Transverse colon (tissue), 4 donors: Measurements from ENCODE around the gene MIA3. TPM values are rescaled to one million over a fixed set of nuclear protein-coding genes. Genes with fewer than 3 reads are reported as not detected.

Experiments used
- DNase-seq: peaks from one replicate; pipeline ENCODE4 v3.0.0-alpha.2; 2019
- H3K27ac ChIP-seq, 4 donors: fragments of 200-600 bp; sonication (generic); 2 replicates each; pipeline ENCODE4 v1.5.1; 2016 to 2018; ENCODE audit warnings: inconsistent platforms in 4 of 4
- H3K27me3 ChIP-seq: fragments of 200-600 bp; sonication (generic); 2 replicates; pipeline ENCODE4 v1.5.1; 2017; ENCODE audit warnings: inconsistent platforms
- H3K36me3 ChIP-seq, 4 donors: fragments of 200-600 bp; sonication (generic); 2 replicates each; pipeline ENCODE4 v1.5.1; 2017 to 2019; ENCODE audit warnings: inconsistent platforms in 4 of 4
- H3K4me1 ChIP-seq, 4 donors: fragments of 200-600 bp; sonication (generic); 2 replicates each; pipeline ENCODE4 v1.5.1; 2017 to 2020; ENCODE audit warnings: inconsistent platforms in 4 of 4
- H3K4me3 ChIP-seq, 4 donors: fragments of 200-600 bp; sonication (generic); 1 replicate in 1 of 4; 2 replicates in 3 of 4; pipeline versions ENCODE4 v1.5.1 to v1.6.1; 2017 to 2019; ENCODE audit warnings: inconsistent platforms in 4 of 4
- H3K9me3 ChIP-seq, 2 donors: fragments of 200-600 bp; sonication (generic); 2 replicates each; pipeline ENCODE4 v1.5.1; 2017 to 2019; ENCODE audit warnings: inconsistent platforms in 2 of 2
- CTCF ChIP-seq, 5 experiments: fragments of 200-600 bp in 3 of 5; fragments of 450-650 bp in 2 of 5; sonication (generic) in 3 of 5; IDR thresholded peaks; 1 replicate in 2 of 5; 2 replicates in 3 of 5; pipeline ENCODE4 v1.5.1; 2016 to 2017; ENCODE audit warnings: antibody characterized with exemption in 5 of 5, inconsistent platforms in 3 of 5, mild to moderate bottlenecking in 2 of 5, moderate library complexity in 1 of 5
- EP300 ChIP-seq: sonication (generic); formaldehyde crosslinking; IDR thresholded peaks from one replicate; pipeline ENCODE4 v1.6.1; 2017; ENCODE audit warnings: antibody characterized with exemption, low read depth
- POLR2A ChIP-seq: fragments of 450-650 bp; IDR thresholded peaks from one replicate; pipeline ENCODE4 v1.6.1; 2016; ENCODE audit warnings: antibody characterized with exemption, mild to moderate bottlenecking, moderate library complexity
- POLR2AphosphoS5 ChIP-seq, 3 donors: sonication (generic); formaldehyde crosslinking; IDR thresholded peaks; one replicate each; pipeline ENCODE4 v1.6.1; 2016; ENCODE audit warnings: antibody characterized with exemption in 3 of 3
- WGBS, 2 donors: methylation state at CpG; one replicate each; pipeline ENCODE4 v1.1.5; 2018; ENCODE audit warnings: low coverage in 1 of 2; 5-methylcytosine and 5-hydroxymethylcytosine counted together
- in situ Hi-C, 4 donors: fragments of 200-750 bp; cut with MboI; loops; one replicate each; pipeline versions ENCODE4 v1.15.0 to v1.15.1; 2017; ENCODE audit warnings: low sequenced_read_pairs in 3 of 4, low pct_ligation_motif_present in 1 of 4, low pct_unique_long_range_greater_than_20kb in 1 of 4
- intact Hi-C: fragments of 100-400 bp; cut with DNase I; formaldehyde crosslinking; loops from one replicate; pipeline ENCODE4 v1.15.1; 2023; ENCODE audit warnings: low total_unique reads
- total RNA-seq, 4 donors: library from RNA; depleted of rRNA; stranded (reverse); fragments of >200 nt; gene quantifications; one replicate each; pipeline ENCODE4 v1.1.0, GENCODE V29; 2016

Gene MIA3
- total RNA-seq, 4 donors from 2014 or later, result 39.2 to 185 (median 49.1) TPM

- Histone ChIP-seq H3K27ac (no peak overlapping the region), H3K27me3 (no peaks in the 10 kb centered on the region), H3K9me3 (no peaks in the 10 kb centered on the region), H3K4me3 (no peak overlapping the region), H3K4me1 (no peaks in the 10 kb centered on the region), H3K36me3 (peaks cover 0 to 55% (median 10%) of the 10 kb centered on the region in 4 donors)
- DNase-seq, result no peak
- 79 to 84% methylated on average over 6 of the region's 6 CpGs for WGBS, 2 donors
- no peak for TF ChIP-seq CTCF (IDR thresholded peaks at IDR 0.05)
- no peak for TF ChIP-seq POLR2AphosphoS5 (IDR thresholded peaks at IDR 0.05)
- TF ChIP-seq POLR2A, result no peak
- no peak for TF ChIP-seq EP300
- in situ Hi-C loops (loop anchor here in 1 of 4 donors (25.0 kb wide), 1 partner anchor 890 kb away; the partner anchor contains the start of gene DUSP10), intact Hi-C loops (no loop called here)
These were observed 9.3 kb downstream of the MIA3 start for GRCh38 chr1:222627232-222627631.

- intact Hi-C loops, result no loop called here
- in situ Hi-C loops, result loop anchor here (5.0 to 25.0 kb wide), 4 partner anchors 163 to 893 kb away; partner anchors contain the start of gene DUSP10 (in 1 of the 4)
- H3K36me3 ChIP-seq, result peaks cover 0 to 63% (median 7%) of the 10 kb centered on the region in 4 donors
These were observed 12.1 kb downstream of the MIA3 start for GRCh38 chr1:222629921-222630535.

GRCh38 chr1:222631611-222632208, 13.8 kb downstream of the MIA3 start:
- DNase-seq, result no peak
- Histone ChIP-seq H3K4me1 (no peaks in the 10 kb centered on the region), H3K27ac (no peak overlapping the region), H3K36me3 (peaks cover 0 to 53% (median 7%) of the 10 kb centered on the region in 4 donors), H3K27me3 (no peaks in the 10 kb centered on the region), H3K4me3 (no peak overlapping the region), H3K9me3 (no peaks in the 10 kb centered on the region)
- WGBS, 2 donors, result 91 to 94% methylated on average over 2 to 3 of the region's 3 CpGs
- in situ Hi-C loops, result loop anchor here (5.0 to 25.0 kb wide), 4 partner anchors 164 to 894 kb away; partner anchors contain the start of gene DUSP10 (in 1 of the 4)
- intact Hi-C loops, result no loop called here
- TF ChIP-seq POLR2AphosphoS5 (IDR thresholded peaks at IDR 0.05) (no peak), EP300 (no peak), CTCF (IDR thresholded peaks at IDR 0.05) (no peak), POLR2A (no peak)

More at GRCh38 chr1:222629921-222630535, 12.1 kb downstream of the MIA3 start:
- Histone ChIP-seq H3K27me3 (no peaks in the 10 kb centered on the region), H3K27ac (no peak overlapping the region), H3K9me3 (no peaks in the 10 kb centered on the region), H3K4me1 (no peaks in the 10 kb centered on the region), H3K4me3 (no peak overlapping the region)
- TF ChIP-seq POLR2A, result no peak
- TF ChIP-seq EP300, result no peak
- TF ChIP-seq POLR2AphosphoS5 (IDR thresholded peaks at IDR 0.05), result no peak
- no peak for TF ChIP-seq CTCF (IDR thresholded peaks at IDR 0.05)
- no peak for DNase-seq
- WGBS, 2 donors, result 94 to 97% methylated on average over 3 to 7 of the region's 7 CpGs

GRCh38 chr1:222632749-222633148, 14.9 kb downstream of the MIA3 start:
- Histone ChIP-seq H3K36me3 (peaks cover 0 to 43% (median 8%) of the 10 kb centered on the region in 4 donors), H3K4me3 (no peak overlapping the region), H3K9me3 (no peaks in the 10 kb centered on the region), H3K27ac (no peak overlapping the region), H3K4me1 (no peaks in the 10 kb centered on the region), H3K27me3 (no peaks in the 10 kb centered on the region)
- WGBS, 2 donors, result 58 to 73% methylated on average over 2 of the region's 2 CpGs
- in situ Hi-C loops (loop anchor here (5.0 to 25.0 kb wide), 4 partner anchors 165 to 895 kb away; partner anchors contain the start of gene DUSP10 (in 1 of the 4)), intact Hi-C loops (no loop called here)
- no peak for DNase-seq
- no peak for TF ChIP-seq CTCF (IDR thresholded peaks at IDR 0.05)
- no peak for TF ChIP-seq POLR2AphosphoS5 (IDR thresholded peaks at IDR 0.05)
- no peak for TF ChIP-seq POLR2A
- TF ChIP-seq EP300, result no peak
